ENCODE data around the gene PLXNA1. TPM values are rescaled to one million over a fixed set of nuclear protein-coding genes. Genes with fewer than 3 reads are reported as not detected.

PLXNA1 gene
- polyA plus RNA-seq, 1 donor from 2014 or later, result 0.13 TPM

DNA sequence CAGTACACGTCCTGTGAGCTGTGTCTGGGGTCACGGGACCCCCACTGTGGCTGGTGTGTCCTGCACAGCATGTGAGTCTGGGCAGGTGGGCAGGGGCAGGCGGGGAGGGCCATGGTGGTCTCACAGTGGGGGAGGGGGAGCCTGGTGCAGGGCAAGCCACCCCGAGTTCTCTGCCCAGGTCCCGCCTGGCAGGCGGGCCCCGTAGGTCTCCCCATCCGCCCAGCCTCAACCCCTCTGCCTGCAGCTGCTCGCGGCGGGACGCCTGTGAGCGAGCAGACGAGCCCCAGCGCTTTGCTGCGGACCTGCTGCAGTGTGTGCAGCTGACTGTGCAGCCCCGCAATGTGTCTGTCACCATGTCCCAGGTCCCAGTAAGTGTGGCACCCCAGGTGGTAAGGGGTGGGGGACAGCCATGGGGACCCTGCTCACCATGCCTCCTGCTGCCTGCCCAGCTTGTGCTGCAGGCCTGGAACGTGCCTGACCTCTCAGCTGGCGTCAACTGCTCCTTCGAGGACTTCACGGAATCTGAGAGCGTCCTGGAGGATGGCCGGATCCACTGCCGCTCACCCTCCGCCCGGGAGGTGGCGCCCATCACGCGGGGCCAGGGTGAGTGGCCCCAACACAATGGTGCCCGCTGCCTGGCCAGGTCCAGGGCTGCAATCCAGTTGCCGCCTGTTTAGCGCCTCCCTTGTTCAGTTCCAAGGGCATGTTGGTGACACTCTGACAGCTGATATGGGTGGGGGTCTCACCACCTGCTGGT, 21.9 kb downstream of the PLXNA1 start:
- Mint-ChIP-seq H3K27me3 (no peaks in the 10 kb centered on the region), H3K4me3 (no peak overlapping the region), H3K36me3 (peaks cover 1% of the 10 kb centered on the region), H3K27ac (no peak overlapping the region), H3K9me3 (no peaks in the 10 kb centered on the region), H3K4me1 (no peaks in the 10 kb centered on the region)

DNA sequence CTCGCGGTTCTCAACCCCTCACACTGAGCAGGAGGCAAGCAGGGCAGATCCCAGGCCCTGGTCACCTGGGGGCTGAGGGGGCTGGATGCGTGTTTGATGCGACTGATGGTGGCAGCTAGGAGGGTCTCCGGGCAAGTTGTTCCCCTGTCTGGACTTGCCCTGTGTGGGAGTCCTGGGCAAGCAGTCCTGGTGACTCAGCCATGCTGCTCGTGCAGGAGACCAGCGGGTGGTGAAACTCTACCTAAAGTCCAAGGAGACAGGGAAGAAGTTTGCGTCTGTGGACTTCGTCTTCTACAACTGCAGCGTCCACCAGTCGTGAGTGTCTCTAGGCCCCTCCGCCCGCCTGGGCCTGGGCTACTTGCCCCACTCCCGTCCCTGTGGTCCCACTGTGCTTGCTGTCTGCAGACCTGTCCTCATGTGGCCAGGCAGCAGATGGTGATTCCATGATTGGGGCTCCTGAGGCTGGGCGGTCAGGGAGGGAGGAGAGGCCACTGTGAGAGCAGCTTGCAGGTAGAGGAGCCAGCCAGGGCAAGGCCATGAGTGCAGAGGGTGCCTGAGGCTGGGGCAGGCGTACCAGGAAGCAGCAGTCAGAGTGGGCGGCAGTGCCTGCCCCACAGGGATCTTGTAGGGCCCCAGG, 23.1 kb downstream of the PLXNA1 start:
- Mint-ChIP-seq H3K36me3 (peaks cover 1% of the 10 kb centered on the region), H3K4me1 (no peaks in the 10 kb centered on the region), H3K9me3 (no peaks in the 10 kb centered on the region), H3K27ac (no peak overlapping the region), H3K4me3 (no peak overlapping the region), H3K27me3 (no peaks in the 10 kb centered on the region)

DNA sequence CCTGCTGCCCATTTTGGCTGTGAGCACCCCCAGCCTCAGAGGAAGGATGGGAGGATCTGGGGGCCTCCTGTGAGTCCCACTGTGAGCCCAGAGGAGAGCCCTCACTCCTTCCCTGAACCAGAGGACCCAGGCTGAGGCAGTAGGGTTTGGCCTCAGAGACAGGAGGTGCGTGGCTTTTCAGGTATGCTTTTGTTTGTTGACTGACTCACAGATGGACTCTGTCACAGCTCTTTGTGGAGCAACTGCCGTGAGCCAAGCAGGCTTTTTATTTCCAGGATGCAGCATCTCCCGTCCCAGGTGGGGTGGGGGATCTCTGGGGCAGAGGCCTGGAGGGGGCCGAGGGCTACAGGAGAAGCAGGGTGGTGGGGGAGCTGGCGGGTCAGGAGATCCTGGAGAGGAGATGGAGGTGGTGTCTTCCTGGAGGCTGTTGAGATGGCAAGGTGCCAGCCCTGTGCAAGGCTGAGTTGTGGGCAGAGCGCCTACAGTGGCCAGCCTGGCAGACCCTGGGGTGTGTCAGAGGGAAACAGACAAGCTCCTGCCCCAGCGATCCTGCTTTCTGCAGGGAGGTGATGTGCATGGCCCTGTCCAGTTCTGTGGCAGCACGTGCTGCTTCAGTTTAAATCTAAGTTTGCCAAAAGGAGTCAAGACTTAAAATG, 24.0 kb downstream of the PLXNA1 start:
- Mint-ChIP-seq H3K4me1 (no peaks in the 10 kb centered on the region), H3K4me3 (no peak overlapping the region), H3K9me3 (no peaks in the 10 kb centered on the region), H3K27me3 (no peaks in the 10 kb centered on the region), H3K27ac (no peak overlapping the region), H3K36me3 (peaks cover 1% of the 10 kb centered on the region)

DNA sequence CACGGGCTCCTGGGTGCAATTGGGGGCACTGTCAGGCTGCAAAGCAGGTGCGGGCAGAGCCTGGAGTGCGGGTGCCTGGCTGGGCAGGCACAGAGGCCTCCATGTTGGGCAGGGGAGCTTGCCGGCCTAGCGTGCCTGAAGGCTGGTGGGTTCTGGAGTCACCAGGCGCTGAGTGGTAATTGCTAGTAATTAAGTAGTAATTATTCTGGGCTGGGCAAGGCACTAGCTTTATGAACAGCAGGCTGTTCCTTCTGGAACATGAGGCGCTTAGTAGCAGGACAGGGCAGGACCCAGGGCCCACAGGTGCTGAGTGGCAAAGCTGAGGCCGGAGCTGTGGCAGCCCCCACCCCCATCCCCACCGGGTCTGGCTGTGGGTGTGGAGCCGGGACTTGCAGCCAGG, 25.3 kb downstream of the PLXNA1 start:
- Mint-ChIP-seq H3K9me3 (no peaks in the 10 kb centered on the region), H3K27me3 (no peaks in the 10 kb centered on the region), H3K27ac (peak overlapping the region in 1 of 3 donors; percentile 23), H3K4me1 (no peaks in the 10 kb centered on the region), H3K36me3 (peaks cover 1% of the 10 kb centered on the region), H3K4me3 (no peak overlapping the region)

DNA sequence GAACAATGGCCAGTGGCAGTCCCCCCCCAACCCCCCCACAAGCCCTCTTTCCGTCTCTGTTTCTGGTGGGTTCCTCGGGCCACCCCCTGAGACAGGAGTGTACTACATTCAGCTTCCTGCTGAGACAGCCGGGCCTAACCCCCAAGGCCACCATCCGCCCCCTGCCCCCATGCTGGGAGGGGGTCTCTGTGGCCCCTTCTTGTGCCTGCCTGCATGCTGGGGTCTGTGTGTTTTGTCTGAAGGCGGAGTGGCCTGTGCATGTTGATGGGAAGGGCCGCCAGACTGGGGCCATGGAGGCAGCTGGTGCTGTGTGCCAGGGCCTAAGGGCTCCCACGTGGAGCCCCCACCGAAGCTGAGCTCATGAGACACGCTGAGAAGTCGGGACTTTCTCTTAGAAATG, 26.6 kb downstream of the PLXNA1 start:
- Mint-ChIP-seq H3K4me1 (no peaks in the 10 kb centered on the region), H3K27me3 (no peaks in the 10 kb centered on the region), H3K4me3 (no peak overlapping the region), H3K36me3 (peaks cover 1% of the 10 kb centered on the region), H3K27ac (no peak overlapping the region), H3K9me3 (no peaks in the 10 kb centered on the region)

DNA sequence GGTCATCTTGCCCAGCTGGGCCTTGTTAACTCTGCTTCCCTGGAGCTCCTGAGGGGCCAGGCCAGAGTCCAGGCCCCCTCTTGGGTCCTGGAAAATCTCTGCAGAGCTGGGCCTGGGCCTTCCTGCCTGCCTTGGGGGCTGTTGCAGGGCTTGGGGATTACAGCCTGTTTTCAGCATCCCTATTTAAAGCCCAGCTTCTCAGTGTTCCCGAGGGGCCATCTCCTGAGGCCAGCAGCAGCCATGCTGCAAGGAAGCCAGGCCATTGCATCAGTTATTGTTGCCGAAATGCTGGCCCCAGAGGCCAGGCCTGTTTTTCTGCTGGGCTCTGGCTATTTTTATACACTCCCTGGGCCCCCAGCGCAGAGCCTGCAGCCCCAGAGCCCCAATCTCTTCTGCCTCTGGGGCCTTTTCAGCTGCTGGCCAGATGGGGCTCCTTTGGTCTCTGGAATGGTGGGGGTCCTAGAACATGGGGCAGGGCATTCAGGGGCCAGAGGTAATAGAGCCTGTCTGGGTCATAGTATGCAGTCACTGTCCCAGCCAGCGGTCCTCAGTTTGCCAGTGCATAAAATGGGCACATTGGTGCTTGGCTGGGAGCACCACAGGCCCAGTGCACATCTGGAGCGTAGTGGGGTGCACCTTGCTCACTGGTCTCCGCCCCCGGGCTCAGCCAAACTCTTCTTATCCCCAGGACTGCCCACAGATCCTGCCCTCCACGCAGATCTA, 28.5 kb downstream of the PLXNA1 start:
- no peaks in the 10 kb centered on the region for H3K27me3 Mint-ChIP-seq
- no peaks in the 10 kb centered on the region for H3K9me3 Mint-ChIP-seq
- peaks cover 2% of the 10 kb centered on the region for H3K36me3 Mint-ChIP-seq
- H3K27ac Mint-ChIP-seq, result no peak overlapping the region
- H3K4me1 Mint-ChIP-seq, result no peaks in the 10 kb centered on the region
- H3K4me3 Mint-ChIP-seq, result no peak overlapping the region

DNA sequence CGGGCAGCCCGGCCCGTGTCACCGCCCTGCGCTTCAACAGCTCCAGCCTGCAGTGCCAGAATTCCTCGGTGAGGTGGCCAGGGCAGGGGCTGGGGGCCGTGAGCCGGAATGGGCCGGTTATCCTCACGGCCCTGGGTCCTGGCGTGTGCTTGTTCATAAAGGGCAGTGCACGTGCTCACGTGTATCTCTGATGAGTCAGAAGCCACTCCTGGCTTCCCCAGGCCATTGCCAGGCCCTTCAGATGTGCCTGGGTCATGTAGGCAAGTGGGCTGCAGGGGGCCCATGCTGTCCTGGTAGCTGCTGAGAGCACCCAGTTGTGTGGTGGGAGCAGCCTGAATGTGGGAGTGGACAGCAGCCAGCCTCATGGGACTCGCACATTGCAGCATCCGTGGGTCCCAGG, 29.2 kb downstream of the PLXNA1 start:
- no peak overlapping the region for H3K4me3 Mint-ChIP-seq
- H3K4me1 Mint-ChIP-seq, result no peaks in the 10 kb centered on the region
- H3K9me3 Mint-ChIP-seq, result no peaks in the 10 kb centered on the region
- H3K27me3 Mint-ChIP-seq, result no peaks in the 10 kb centered on the region
- no peak overlapping the region for H3K27ac Mint-ChIP-seq
- peaks cover 3% of the 10 kb centered on the region for H3K36me3 Mint-ChIP-seq

DNA sequence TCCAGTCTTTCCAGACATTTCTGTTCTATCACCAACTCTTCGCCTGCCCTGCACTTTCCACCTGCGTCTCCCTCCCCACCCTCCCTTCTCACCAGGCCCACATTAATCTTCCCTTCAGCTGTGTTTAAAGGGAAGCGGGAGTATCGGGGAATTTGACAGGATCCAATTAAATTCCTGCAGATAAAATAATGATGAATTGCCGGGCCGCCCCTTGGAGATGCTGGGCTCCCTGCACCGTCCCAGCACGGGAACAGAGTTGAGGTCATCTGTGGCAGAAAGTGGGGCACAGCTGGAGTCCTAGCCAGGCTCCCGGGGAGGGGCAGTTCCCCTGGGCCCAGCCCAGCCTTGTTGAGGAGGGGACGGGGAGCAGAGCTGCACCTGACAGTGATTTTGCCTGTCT, 30.3 kb downstream of the PLXNA1 start:
- H3K27ac Mint-ChIP-seq, result no peak overlapping the region
- H3K36me3 Mint-ChIP-seq, result peaks cover 3% of the 10 kb centered on the region
- H3K4me1 Mint-ChIP-seq, result no peaks in the 10 kb centered on the region
- no peaks in the 10 kb centered on the region for H3K9me3 Mint-ChIP-seq
- no peak overlapping the region for H3K4me3 Mint-ChIP-seq
- H3K27me3 Mint-ChIP-seq, result no peaks in the 10 kb centered on the region

DNA sequence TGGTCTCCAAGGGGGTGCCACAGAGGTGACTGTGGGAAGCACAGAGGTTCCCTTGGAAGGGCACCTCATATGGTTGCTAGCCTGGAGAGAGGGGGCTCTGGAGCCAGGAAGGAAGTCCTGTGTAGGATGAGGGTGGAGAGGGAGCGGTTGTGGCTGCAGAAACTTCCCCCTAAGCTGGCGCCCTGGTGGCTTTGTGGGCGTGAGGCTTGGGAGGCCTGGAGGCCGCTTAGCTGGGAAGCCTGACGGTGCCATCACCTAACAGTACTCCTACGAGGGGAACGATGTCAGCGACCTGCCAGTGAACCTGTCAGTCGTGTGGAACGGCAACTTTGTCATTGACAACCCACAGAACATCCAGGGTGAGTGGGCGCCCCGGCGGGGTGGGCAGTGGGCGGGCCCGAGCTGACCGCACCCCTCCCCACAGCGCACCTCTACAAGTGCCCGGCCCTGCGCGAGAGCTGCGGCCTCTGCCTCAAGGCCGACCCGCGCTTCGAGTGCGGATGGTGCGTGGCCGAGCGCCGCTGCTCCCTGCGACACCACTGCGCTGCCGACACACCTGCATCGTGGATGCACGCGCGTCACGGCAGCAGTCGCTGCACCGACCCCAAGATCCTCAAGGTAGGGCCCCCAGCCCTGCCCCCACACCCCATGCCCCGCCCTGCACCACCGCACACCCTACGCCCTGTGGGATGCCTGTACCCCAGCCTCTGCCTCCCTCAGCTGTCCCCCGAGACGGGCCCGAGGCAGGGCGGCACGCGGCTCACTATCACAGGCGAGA, 31.0 kb downstream of the PLXNA1 start:
- H3K4me3 Mint-ChIP-seq, result no peak overlapping the region
- H3K9me3 Mint-ChIP-seq, result no peaks in the 10 kb centered on the region
- H3K27ac Mint-ChIP-seq, result no peak overlapping the region
- no peaks in the 10 kb centered on the region for H3K4me1 Mint-ChIP-seq
- peaks cover 3% of the 10 kb centered on the region for H3K36me3 Mint-ChIP-seq
- no peaks in the 10 kb centered on the region for H3K27me3 Mint-ChIP-seq

DNA sequence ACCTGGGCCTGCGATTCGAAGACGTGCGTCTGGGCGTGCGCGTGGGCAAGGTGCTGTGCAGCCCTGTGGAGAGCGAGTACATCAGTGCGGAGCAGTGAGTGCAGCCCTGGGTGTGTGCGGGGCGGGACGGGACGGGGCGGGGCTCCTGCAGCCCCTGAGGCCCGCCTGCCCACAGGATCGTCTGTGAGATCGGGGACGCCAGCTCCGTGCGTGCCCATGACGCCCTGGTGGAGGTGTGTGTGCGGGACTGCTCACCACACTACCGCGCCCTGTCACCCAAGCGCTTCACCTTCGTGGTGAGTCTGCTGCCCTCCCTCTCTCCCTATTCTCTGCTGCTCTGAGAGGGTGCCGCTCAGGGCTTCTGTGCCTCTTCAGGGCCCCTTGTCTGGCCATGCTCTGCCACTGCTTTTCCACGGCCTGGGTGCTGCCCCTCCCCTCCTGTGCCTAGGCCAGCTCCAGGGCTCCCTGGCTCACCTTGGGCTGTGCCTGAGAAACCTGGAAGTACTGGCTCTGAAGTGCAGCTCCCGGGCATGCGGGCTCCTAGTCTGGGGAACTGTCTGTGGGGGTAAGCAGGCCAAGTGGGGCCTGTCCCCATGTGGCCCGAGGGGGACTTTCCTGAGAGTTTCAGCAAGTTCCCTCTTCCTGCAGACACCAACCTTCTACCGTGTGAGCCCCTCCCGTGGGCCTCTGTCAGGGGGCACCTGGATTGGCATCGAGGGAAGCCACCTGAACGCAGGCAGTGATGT, 31.8 kb downstream of the PLXNA1 start:
- Mint-ChIP-seq H3K4me3 (peak overlapping the region in 1 of 4 donors; percentile 63), H3K36me3 (peaks cover 3% of the 10 kb centered on the region), H3K27me3 (no peaks in the 10 kb centered on the region), H3K4me1 (no peaks in the 10 kb centered on the region), H3K9me3 (no peaks in the 10 kb centered on the region), H3K27ac (no peak overlapping the region)

DNA sequence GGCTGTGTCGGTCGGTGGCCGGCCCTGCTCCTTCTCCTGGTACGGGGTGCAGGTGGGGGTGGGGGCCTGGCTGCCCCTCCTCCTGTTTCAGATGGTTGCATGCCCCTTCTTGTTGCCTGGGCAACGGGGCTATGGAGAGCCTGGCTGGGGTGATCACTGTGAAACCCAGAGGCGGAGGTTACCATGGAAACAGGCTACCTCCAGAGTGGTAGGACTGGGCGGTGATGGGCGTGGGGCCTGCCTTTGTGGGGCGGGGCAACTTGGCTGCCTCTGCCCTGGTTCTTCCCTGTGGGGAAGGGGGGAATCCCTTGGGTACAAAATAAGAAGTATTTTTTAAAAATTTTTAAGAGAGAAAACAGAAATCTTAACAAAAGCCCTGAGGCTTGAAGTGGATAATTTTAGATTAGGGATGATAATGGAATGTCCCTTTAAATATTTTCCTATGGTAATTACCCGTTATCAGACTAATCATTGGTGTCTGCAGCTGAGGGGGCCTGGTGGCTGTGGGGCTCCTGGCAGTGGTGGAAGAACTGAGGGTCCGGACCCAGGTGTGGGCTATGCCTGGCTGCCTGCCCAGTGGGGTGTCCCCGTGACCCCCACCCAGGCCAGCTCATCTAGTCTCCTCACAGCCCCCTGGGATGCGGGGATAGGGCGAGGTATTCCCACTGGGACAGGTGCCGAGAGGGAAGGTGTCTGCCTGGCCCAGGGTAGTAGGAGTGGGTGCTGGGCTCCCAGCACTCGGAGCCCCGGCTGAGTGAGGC, 32.5 kb downstream of the PLXNA1 start:
- no peaks in the 10 kb centered on the region for H3K9me3 Mint-ChIP-seq
- H3K36me3 Mint-ChIP-seq, result peaks cover 3% of the 10 kb centered on the region
- no peaks in the 10 kb centered on the region for H3K27me3 Mint-ChIP-seq
- peak overlapping the region in 1 of 4 donors; percentile 63 for H3K4me3 Mint-ChIP-seq
- H3K4me1 Mint-ChIP-seq, result no peaks in the 10 kb centered on the region
- no peak overlapping the region for H3K27ac Mint-ChIP-seq

DNA sequence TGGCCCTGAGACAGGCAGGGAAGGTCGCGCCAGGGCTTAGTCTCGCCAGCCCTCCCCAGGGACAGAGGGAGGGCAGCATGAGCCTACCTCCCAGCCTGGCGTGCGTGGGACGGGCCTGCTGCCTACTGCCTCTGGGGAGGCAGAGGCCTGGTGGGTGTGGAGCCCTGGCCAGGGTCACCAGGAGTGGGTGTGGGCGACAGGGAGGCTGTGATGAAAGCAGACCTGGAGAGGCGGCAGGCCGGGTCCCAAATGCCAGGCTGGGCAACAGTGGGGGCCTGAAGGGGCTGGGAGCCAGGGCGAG, 33.1 kb downstream of the PLXNA1 start:
- H3K9me3 Mint-ChIP-seq, result no peaks in the 10 kb centered on the region
- H3K27me3 Mint-ChIP-seq, result no peaks in the 10 kb centered on the region
- no peak overlapping the region for H3K27ac Mint-ChIP-seq
- H3K36me3 Mint-ChIP-seq, result peaks cover 3% of the 10 kb centered on the region
- no peak overlapping the region for H3K4me3 Mint-ChIP-seq
- H3K4me1 Mint-ChIP-seq, result no peaks in the 10 kb centered on the region

DNA sequence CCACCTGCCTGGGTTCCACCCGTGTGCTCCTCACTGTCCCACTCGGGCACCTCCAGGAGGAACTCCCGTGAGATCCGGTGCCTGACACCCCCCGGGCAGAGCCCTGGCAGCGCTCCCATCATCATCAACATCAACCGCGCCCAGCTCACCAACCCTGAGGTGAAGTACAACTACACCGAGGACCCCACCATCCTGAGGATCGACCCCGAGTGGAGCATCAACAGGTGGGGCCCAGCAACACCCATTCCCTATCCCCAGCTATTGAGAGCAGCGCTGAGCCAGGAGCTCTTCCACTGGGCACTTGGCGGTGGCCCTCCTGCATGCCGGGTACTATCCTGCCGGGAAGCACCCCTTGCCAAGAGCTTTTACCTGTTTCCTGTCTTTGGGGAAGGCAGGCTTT, 33.5 kb downstream of the PLXNA1 start:
- Mint-ChIP-seq H3K27ac (no peak overlapping the region), H3K4me1 (no peaks in the 10 kb centered on the region), H3K4me3 (no peak overlapping the region), H3K9me3 (no peaks in the 10 kb centered on the region), H3K27me3 (no peaks in the 10 kb centered on the region), H3K36me3 (peaks cover 6% of the 10 kb centered on the region)

DNA sequence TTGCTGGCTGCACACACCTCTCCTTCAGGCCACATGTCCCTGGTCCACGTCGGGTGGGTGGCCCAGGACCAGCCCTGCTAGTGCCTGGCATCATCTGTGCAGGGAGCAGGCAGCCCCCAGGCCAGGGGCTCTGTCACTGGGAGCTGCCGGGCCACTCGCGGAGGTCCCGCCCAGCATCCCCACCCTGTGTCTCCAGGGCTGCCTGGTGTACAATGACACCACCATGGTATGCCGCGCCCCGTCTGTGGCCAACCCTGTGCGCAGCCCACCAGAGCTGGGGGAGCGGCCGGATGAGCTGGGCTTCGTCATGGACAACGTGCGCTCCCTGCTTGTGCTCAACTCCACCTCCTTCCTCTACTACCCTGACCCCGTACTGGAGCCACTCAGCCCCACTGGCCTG, 34.3 kb downstream of the PLXNA1 start:
- Mint-ChIP-seq H3K36me3 (peaks cover 6% of the 10 kb centered on the region), H3K27me3 (no peaks in the 10 kb centered on the region), H3K9me3 (no peaks in the 10 kb centered on the region), H3K4me3 (no peak overlapping the region), H3K4me1 (no peaks in the 10 kb centered on the region), H3K27ac (no peak overlapping the region)

Data from IgD-negative memory B cell (primary cell).